Measurements from ENCODE around the gene ADAMTS6.
"Not testable (repeated sequence)": the region's sequence is repeated elsewhere in the genome, so short reads cannot be mapped to it uniquely, and the experiment has no call there.

GRCh38 chr5:65370505-65370904 lies 111.2 kb downstream of the ADAMTS6 start:
- TF ChIP-seq CTCF, POLR2A (IDR thresholded peaks at IDR 0.05): not testable (repeated sequence)

Data from uterus (tissue), 2 donors.